Memory B cell (primary cell): ENCODE results near the gene SUSD4.

Source experiments
- ATAC-seq: fragments of 150-1000 bp; cut with Tn5 transposase; 2 replicates; pipeline ENCODE4 v1.10.0; 2021; ENCODE audit warnings: low read depth, mild to moderate bottlenecking, moderate library complexity
- DNase-seq, 2 donors: peaks; one replicate each; pipeline ENCODE4 v3.0.0; 2022; ENCODE audit warnings: low spot score in 2 of 2
- H3K27ac Mint-ChIP-seq: one replicate; pipeline ENCODE4 v1.8.0; 2022; ENCODE audit warnings: mild to moderate bottlenecking, moderate library complexity, mixed read lengths
- H3K27me3 Mint-ChIP-seq: one replicate; pipeline ENCODE4 v1.8.0; 2022; ENCODE audit warnings: mixed read lengths
- H3K36me3 Mint-ChIP-seq: one replicate; pipeline ENCODE4 v1.8.0; 2022; ENCODE audit warnings: mild to moderate bottlenecking, mixed read lengths
- H3K4me1 Mint-ChIP-seq: one replicate; pipeline ENCODE4 v1.8.0; 2022; ENCODE audit warnings: mixed read lengths
- H3K4me3 Mint-ChIP-seq: one replicate; pipeline ENCODE4 v1.8.0; 2022; ENCODE audit warnings: mild to moderate bottlenecking, moderate library complexity, mixed read lengths
- H3K9me3 Mint-ChIP-seq: one replicate; pipeline ENCODE4 v1.8.0; 2022; ENCODE audit warnings: mixed read lengths

SUSD4 gene

DNA sequence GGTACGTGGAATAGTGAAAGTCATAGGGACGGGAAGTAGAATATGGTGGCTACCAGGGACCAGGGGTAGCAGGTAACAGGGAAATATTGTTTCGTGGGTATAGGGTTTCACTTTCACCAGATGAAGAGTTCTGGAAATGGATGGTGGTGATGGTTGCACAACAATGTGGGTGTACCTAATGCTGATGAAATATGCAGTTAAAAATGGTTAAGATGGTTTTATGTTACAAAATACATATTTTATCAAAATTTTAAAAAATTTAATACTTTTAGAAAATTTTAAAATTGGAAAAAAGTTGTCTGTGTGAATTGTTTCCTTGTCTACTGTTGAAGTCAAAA is 165.4 kb downstream of the SUSD4 start:
- ATAC-seq = no peak
- Mint-ChIP-seq H3K4me1 (peaks cover 3% of the 10 kb centered on the region), H3K27ac (no peak overlapping the region), H3K27me3 (peaks cover 17% of the 10 kb centered on the region), H3K4me3 (no peak overlapping the region), H3K9me3 (no peaks in the 10 kb centered on the region), H3K36me3 (no peaks in the 10 kb centered on the region)
- no peak for DNase-seq

- H3K9me3 Mint-ChIP-seq = no peaks in the 10 kb centered on the region
- no peak overlapping the region for H3K27ac Mint-ChIP-seq
- no peak for ATAC-seq
- no peaks in the 10 kb centered on the region for H3K36me3 Mint-ChIP-seq
- peaks cover 3% of the 10 kb centered on the region for H3K4me1 Mint-ChIP-seq
- H3K4me3 Mint-ChIP-seq = no peak overlapping the region
- peaks cover 13% of the 10 kb centered on the region for H3K27me3 Mint-ChIP-seq
- DNase-seq = no peak
These were observed 165.9 kb downstream of the SUSD4 start for GRCh38 chr1:223197923-223198627.

- Mint-ChIP-seq H3K4me3 (no peak overlapping the region), H3K27me3 (peaks cover 6% of the 10 kb centered on the region), H3K9me3 (peaks cover 2% of the 10 kb centered on the region), H3K36me3 (no peaks in the 10 kb centered on the region), H3K27ac (no peak overlapping the region), H3K4me1 (no peaks in the 10 kb centered on the region)
- no peak for DNase-seq
- no peak for ATAC-seq
These were observed 173.9 kb downstream of the SUSD4 start for GRCh38 chr1:223189903-223190724.

DNA sequence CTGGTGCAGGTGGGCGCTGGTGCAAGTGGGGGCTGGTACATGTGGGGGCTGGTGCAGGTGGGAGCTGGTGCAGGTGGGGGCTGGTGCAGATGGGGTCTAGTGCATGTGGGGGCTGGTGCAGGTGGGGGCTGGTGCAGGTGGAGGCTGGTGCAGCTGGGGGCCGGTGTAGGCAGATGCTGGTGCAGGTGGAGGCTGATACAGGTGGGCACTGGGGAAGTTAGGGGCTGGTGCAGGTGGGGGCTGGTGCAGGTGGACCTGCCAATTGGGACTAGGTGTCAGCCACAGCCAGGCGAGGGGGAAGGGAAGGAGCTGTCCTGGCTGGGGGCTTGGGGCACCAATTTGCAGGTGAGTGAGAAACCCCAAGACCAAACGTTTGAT is 174.5 kb downstream of the SUSD4 start:
- no peak overlapping the region for H3K27ac Mint-ChIP-seq
- H3K9me3 Mint-ChIP-seq = peaks cover 2% of the 10 kb centered on the region

GRCh38 chr1:223188618-223189356 is 175.2 kb downstream of the SUSD4 start:
- DNase-seq = no peak
- Mint-ChIP-seq H3K4me3 (no peak overlapping the region), H3K27me3 (peaks cover 4% of the 10 kb centered on the region), H3K27ac (no peak overlapping the region), H3K9me3 (peaks cover 2% of the 10 kb centered on the region), H3K4me1 (no peaks in the 10 kb centered on the region), H3K36me3 (no peaks in the 10 kb centered on the region)
- no peak for ATAC-seq

More for the DNA sequence above, 174.5 kb downstream of the SUSD4 start:
- Mint-ChIP-seq H3K36me3 (no peaks in the 10 kb centered on the region), H3K4me3 (no peak overlapping the region), H3K4me1 (no peaks in the 10 kb centered on the region), H3K27me3 (peaks cover 4% of the 10 kb centered on the region)
- no peak for DNase-seq
- ATAC-seq = no peak

DNA sequence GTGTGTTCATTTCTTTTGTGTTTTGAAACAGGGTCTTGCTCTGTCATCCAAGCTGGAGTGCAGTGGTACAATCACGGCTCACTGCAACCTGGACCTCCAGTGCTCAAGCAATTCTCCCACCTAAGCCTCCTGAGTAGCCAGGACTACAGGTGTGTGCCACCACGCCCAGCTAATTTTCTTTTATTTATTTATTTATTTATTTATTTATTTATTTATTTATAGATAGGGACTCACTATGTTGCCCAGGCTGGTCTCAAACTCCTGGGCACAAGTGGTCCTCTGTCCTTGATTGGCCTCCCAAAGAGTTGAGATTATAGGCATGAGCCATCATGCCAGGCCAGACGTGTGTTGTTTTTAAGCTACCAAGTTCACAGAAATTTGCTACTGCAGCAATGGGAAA is 177.2 kb downstream of the SUSD4 start:
- peaks cover 2% of the 10 kb centered on the region for H3K9me3 Mint-ChIP-seq
- no peak overlapping the region for H3K27ac Mint-ChIP-seq
- H3K4me1 Mint-ChIP-seq = no peaks in the 10 kb centered on the region
- H3K4me3 Mint-ChIP-seq = no peak overlapping the region
- ATAC-seq (no peak), DNase-seq (no peak)
- H3K27me3 Mint-ChIP-seq = peaks cover 11% of the 10 kb centered on the region
- no peaks in the 10 kb centered on the region for H3K36me3 Mint-ChIP-seq

DNA sequence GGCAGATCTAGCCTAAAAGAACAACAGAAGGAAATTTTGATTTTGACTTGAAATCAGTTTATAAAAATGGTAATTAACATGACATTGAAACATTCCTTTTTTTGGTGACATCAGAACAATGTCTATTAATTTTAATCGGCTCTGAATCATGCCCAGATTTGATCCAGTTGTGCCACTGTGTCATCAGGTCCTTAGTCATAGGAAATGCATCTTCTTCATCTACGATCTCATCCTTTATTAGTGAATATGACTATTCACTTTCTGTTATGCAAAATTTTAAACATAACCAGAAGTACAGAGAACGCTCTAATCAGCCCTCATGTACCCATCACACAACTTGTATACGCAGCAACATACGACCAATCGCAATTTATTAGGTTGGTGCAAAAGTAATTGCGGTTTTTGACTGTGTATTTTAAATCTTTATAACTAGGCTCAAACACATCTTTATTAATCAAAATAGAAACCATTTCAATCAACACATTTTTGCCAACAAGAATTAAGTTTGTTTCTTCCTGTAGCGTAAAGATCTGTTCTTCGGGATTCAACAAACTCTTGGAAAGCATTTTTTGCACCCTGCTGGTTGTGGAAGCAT is 180.6 kb downstream of the SUSD4 start:
- H3K9me3 Mint-ChIP-seq = no peaks in the 10 kb centered on the region
- no peak for ATAC-seq
- H3K4me3 Mint-ChIP-seq = no peak overlapping the region
- H3K36me3 Mint-ChIP-seq = no peaks in the 10 kb centered on the region
- H3K27me3 Mint-ChIP-seq = peaks cover 17% of the 10 kb centered on the region
- no peak overlapping the region for H3K27ac Mint-ChIP-seq
- H3K4me1 Mint-ChIP-seq = no peaks in the 10 kb centered on the region
- no peak for DNase-seq

- no peaks in the 10 kb centered on the region for H3K4me1 Mint-ChIP-seq
These were observed 183.2 kb downstream of the SUSD4 start for GRCh38 chr1:223180731-223181321.

GRCh38 chr1:223179786-223180185 is 184.2 kb downstream of the SUSD4 start:
- ATAC-seq (no peak), DNase-seq (no peak)
- Mint-ChIP-seq H3K9me3 (no peaks in the 10 kb centered on the region), H3K4me3 (no peak overlapping the region), H3K27ac (no peak overlapping the region), H3K4me1 (no peaks in the 10 kb centered on the region), H3K27me3 (peaks cover 23% of the 10 kb centered on the region), H3K36me3 (no peaks in the 10 kb centered on the region)

More at GRCh38 chr1:223180731-223181321, 183.2 kb downstream of the SUSD4 start:
- no peak for ATAC-seq
- no peak for DNase-seq
- H3K4me3 Mint-ChIP-seq = no peak overlapping the region
- no peak overlapping the region for H3K27ac Mint-ChIP-seq
- no peaks in the 10 kb centered on the region for H3K9me3 Mint-ChIP-seq
- peaks cover 23% of the 10 kb centered on the region for H3K27me3 Mint-ChIP-seq
- H3K36me3 Mint-ChIP-seq = no peaks in the 10 kb centered on the region

GRCh38 chr1:223179280-223179679 is 184.7 kb downstream of the SUSD4 start:
- no peak overlapping the region for H3K27ac Mint-ChIP-seq
- H3K36me3 Mint-ChIP-seq = no peaks in the 10 kb centered on the region
- ATAC-seq (no peak), DNase-seq (no peak)
- H3K4me1 Mint-ChIP-seq = no peaks in the 10 kb centered on the region
- H3K27me3 Mint-ChIP-seq = peaks cover 23% of the 10 kb centered on the region
- H3K4me3 Mint-ChIP-seq = no peak overlapping the region
- H3K9me3 Mint-ChIP-seq = no peaks in the 10 kb centered on the region

GRCh38 chr1:223177681-223178080 is 186.3 kb downstream of the SUSD4 start:
- Mint-ChIP-seq H3K27me3 (peaks cover 23% of the 10 kb centered on the region), H3K36me3 (no peaks in the 10 kb centered on the region), H3K4me1 (no peaks in the 10 kb centered on the region), H3K27ac (no peak overlapping the region), H3K9me3 (no peaks in the 10 kb centered on the region), H3K4me3 (no peak overlapping the region)
- no peak for DNase-seq
- ATAC-seq = no peak

DNA sequence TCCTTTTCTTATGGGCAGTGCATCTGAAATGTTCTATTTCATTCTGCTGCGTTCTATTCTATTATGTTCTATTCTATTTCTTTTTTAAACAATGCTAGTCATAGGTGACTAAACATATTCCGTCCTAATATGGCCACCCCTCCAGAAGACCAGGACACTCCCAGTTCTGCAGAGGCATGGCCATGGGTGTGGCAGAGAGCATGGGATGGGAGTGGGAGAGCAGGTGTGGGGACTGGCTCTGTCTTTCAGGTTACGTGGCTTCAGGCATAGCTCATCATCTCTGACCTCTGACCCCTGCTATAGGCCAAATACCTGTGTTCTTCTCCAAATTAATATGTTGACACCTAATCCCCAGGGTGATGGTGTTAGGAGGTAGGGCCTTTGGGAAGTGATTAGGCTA is 187.5 kb downstream of the SUSD4 start:
- Mint-ChIP-seq H3K4me3 (no peak overlapping the region), H3K36me3 (no peaks in the 10 kb centered on the region), H3K27me3 (peaks cover 17% of the 10 kb centered on the region), H3K27ac (no peak overlapping the region), H3K4me1 (no peaks in the 10 kb centered on the region), H3K9me3 (no peaks in the 10 kb centered on the region)
- no peak for ATAC-seq
- no peak for DNase-seq

GRCh38 chr1:223175633-223176032 is 188.3 kb downstream of the SUSD4 start:
- no peaks in the 10 kb centered on the region for H3K36me3 Mint-ChIP-seq
- H3K4me1 Mint-ChIP-seq = no peaks in the 10 kb centered on the region
- no peaks in the 10 kb centered on the region for H3K9me3 Mint-ChIP-seq
- H3K4me3 Mint-ChIP-seq = no peak overlapping the region
- ATAC-seq = no peak
- no peak for DNase-seq
- H3K27me3 Mint-ChIP-seq = peaks cover 12% of the 10 kb centered on the region
- H3K27ac Mint-ChIP-seq = no peak overlapping the region

- no peak overlapping the region for H3K27ac Mint-ChIP-seq
- H3K4me3 Mint-ChIP-seq = no peak overlapping the region
- ATAC-seq = no peak
- H3K4me1 Mint-ChIP-seq = no peaks in the 10 kb centered on the region
- H3K27me3 Mint-ChIP-seq = peaks cover 12% of the 10 kb centered on the region
- no peaks in the 10 kb centered on the region for H3K9me3 Mint-ChIP-seq
- DNase-seq = no peak
- H3K36me3 Mint-ChIP-seq = no peaks in the 10 kb centered on the region
These were observed 188.9 kb downstream of the SUSD4 start for GRCh38 chr1:223175032-223175431.
